GM18858 (cell line): ENCODE data around the gene SHOC2.
"Not testable (repeated sequence)": the region's sequence is repeated elsewhere in the genome, so short reads cannot be mapped to it uniquely, and the experiment has no call there.

Experiments
- ATAC-seq: cut with Tn5 transposase; IDR thresholded peaks from one replicate; pipeline ENCODE4 v1.9.1; 2021; ENCODE audit not compliant: unreplicated experiment

SHOC2 gene

GRCh38 chr10:110901954-110902819 lies 17.2 kb upstream of the SHOC2 start:
- no peak for ATAC-seq

- ATAC-seq: peak; percentile 76
Measured at GRCh38 chr10:110903280-110904278, 15.8 kb upstream of the SHOC2 start.

DNA sequence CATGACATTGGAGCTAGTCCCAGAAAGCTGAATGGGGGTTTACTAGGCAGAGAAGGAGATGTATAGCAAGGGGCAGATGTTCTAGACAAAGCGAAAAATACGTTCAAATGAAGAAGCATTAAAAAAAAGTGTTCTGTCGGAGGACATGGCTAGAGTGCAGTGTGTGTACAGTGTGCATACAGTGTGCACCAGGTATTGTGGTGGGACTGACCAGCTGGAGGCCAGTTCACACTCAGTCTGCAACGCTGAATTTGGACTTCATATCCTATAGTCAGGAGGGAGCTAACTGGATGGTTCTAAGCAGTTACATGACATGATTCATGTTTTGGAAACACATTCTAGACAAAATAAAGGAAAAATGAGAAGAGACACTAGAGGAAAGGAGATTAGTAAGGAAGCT lies 9.3 kb upstream of the SHOC2 start:
- ATAC-seq: no peak

GRCh38 chr10:110912374-110912773 lies 7.0 kb upstream of the SHOC2 start:
- ATAC-seq: no peak

DNA sequence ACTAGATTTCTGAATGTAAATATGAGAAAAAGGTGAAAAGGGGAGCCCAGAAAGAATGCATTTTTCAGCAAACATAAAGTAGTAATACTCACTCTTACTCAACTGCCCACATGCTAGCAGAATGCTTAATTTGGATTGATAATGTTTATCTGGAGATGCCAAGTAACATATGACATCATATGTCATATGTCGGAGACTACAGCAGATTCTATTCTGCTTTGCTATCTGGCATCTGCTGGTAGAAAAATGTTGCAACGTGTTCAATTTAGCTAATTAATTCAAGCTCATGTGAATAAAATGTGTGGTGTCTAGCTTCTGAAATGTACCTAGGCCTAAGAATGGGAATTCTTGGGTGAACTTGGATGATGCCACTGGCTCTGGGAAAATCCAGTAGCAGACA lies 5.0 kb upstream of the SHOC2 start:
- no peak for ATAC-seq

DNA sequence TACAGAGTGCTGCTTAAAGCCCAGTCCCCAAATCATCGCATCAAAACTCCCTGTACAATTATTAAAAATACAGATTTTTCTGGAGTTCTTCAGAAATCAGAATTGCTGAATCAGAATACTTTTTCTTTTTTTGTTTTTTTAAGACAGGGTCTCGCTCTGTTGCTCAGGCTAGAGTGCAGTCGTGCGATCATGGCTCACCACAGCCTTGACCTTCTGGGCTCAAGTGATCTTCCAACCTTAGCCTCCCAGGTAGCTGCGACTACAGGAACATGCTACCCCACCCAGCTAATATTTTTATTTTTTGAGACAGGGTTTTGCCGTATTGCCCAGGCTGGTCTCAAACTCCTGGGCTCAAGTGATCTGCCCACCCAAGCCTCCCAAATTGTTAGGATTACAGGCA lies 4.4 kb upstream of the SHOC2 start:
- ATAC-seq: no peak

GRCh38 chr10:110915600-110915999 lies 3.8 kb upstream of the SHOC2 start:
- not testable (repeated sequence) for ATAC-seq

- ATAC-seq: no peak
Measured at GRCh38 chr10:110916554-110917346, 2.7 kb upstream of the SHOC2 start.

DNA sequence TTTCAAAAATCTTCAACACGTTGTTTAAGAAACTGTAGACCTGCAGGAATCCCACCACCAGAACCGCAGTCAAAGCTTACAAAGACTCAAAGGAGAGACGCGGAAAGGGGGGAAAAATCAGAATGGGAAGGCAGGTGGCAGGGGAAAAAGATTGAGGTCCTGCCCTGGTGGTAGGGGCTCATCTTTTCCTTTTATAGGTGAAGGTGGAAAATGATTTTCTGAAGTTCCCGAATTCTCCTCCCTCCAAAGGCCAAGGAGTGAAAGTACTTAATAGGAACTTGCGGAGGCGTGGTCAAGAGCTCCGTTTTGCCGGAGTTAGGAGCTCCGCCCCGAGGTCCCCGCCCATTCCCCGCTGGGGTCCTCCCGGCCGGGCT lies 1.1 kb upstream of the SHOC2 start:
- no peak for ATAC-seq

DNA sequence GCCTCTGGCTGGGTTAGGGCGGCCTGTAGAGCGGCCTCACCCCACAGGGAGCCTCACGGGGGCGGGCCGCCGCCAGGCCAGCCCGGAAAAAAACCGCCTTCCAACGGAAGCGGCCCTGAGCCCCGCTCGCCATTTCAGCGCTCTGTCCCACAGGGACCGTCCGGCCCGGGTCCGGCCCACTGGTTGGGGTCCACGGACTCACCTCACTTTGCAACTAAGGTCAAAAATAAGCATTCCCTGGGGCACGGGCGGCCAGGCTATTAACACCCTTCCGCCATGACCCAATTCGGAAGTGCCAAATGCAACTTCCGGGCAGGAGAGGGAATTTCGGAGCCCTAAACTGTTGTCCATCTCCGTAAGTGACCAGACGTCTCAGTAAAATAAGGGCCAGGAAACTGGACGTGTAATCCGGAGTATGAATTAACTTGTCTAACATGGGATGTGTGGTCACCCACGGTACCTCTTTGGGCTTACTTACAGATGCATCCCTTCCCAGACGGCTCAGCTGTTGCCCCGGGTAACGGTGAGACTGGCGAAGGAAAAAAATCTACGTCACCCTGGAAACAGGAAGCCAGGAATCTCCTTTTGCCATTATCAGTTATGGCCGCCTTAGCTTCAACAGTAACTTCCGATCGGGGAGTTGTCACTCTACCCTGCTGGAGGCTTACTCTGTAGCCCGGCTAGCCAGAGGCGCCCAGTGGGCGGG lies 608 bp upstream of the SHOC2 start, which contains the start of gene BBIP1:
BBIP1 (minus strand) TSS at position 538 of the 706 bp plus-strand sequence. CDS start 1,023 bp downstream, outside the sequence.
- peak; percentile 80 for ATAC-seq

- ATAC-seq: peak; percentile 34
Measured at GRCh38 chr10:110919971-110920881, 822 bp downstream of the SHOC2 start.

- no peak for ATAC-seq
Measured at GRCh38 chr10:110923856-110924493, 4.6 kb downstream of the SHOC2 start.

- ATAC-seq: no peak
Measured at GRCh38 chr10:110927461-110927860, 8.1 kb downstream of the SHOC2 start.

DNA sequence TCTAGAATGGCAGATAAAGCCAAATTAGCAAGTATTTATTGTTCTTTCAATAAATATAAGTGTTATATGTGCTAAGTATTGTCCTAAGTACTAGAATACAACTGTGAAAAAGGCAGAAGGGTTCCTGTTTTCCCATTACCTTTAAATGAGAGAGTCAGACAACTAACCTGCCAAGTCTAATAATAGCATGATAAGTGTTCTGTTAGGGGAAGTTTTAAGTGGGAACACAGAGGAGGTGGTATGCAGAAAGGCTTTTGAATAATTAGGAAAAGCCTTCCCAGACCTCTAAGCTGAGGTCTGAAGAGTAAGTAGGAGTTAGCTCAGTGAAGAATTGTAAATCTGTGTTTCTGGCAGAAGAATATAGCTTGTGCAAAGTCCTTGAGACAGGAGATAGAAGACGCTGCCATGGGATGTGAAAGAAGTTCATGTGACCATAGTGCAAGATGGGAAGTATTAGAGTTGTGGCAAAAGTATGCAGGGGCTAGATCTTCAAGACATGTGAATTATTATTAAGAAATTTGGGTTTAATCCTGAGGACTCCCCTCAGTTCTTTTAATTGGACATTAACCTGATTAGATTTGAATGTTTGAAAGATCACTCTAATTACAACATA lies 12.5 kb downstream of the SHOC2 start:
- no peak for ATAC-seq

GRCh38 chr10:110932505-110933180 lies 13.2 kb downstream of the SHOC2 start:
- no peak for ATAC-seq

GRCh38 chr10:110936757-110937156 lies 17.4 kb downstream of the SHOC2 start:
- ATAC-seq: no peak

DNA sequence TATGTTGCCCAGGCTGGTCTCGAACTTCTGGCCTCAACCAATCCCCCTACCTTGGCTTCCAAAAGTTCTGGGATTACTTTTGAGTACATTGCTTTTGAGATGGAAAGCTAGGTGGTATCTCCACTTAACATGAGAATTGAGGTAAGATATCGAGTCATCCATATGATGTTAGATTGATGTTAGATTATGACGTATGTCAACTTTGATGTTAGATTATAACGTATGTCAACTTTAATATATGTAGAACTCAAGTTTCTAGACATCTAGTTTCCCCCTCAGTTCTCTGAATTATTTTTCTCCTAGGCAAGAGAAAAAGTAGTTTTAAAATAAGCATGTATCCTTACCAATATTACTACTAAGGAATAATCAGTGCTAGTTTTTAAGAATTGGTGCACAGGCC lies 20.0 kb downstream of the SHOC2 start:
- no peak for ATAC-seq
